Measurements from ENCODE around the gene NUDT7.

Gene NUDT7

DNA sequence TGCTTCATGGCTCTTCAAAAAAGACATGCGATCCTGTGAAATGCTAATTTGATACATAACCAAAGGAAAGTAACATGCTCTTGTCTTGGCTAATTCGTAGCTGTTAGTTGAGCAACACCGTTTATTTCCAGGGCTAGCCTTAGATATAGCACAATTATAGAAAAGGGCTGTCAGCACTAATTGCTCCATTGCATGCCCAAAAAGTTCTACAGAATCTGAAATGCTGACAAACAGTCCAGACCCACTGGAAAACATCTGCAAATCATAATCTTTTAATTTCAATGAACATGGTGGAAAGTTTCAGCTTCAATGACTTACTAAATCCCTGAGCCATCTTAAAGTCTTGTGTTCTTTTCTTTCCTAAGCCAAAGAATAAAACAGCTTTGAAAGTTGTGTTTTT lies 42.9 kb upstream of the NUDT7 start:
- no peak overlapping the region for H3K4ac ChIP-seq (ENCODE audit: low read depth in 1 of 2, low read length in 2 of 2)
- H2BK120ac ChIP-seq (ENCODE audit: low read depth, low read length): no peak overlapping the region
- H3K79me1 ChIP-seq (replicated peaks; ENCODE audit: low read length, poor library complexity, severe bottlenecking): no peaks in the 10 kb centered on the region
- H2AFZ ChIP-seq (ENCODE audit: low read depth, low read length): no peak overlapping the region
- H2BK12ac ChIP-seq (ENCODE audit: low read length in 2 of 2): no peak overlapping the region
- H3K9me3 ChIP-seq (ENCODE audit: control insufficient read depth, low read length): no peaks in the 10 kb centered on the region
- DNase-seq: no peak
- no peak overlapping the region for H3K18ac ChIP-seq (ENCODE audit: low read depth in 1 of 2, low read length in 2 of 2)
- H3K14ac ChIP-seq (ENCODE audit: low read length in 2 of 2): no peak overlapping the region
- H3K9ac ChIP-seq (ENCODE audit: low read length): no peak overlapping the region
- H3K23ac ChIP-seq (ENCODE audit: low read length in 2 of 2): no peak overlapping the region
- H2BK15ac ChIP-seq (ENCODE audit: low read depth, poor library complexity, severe bottlenecking): no peak overlapping the region
- H3K27me3 ChIP-seq (ENCODE audit: control insufficient read depth in 1 of 2, insufficient read depth in 1 of 2, low read length in 2 of 2): peaks cover 3 to 11% of the 10 kb centered on the region in 2 experiments
- no peak overlapping the region for H4K91ac ChIP-seq (ENCODE audit: low read length)
- WGBS: 94% methylated on average over 3 of the region's 3 CpGs
- H2BK5ac ChIP-seq (ENCODE audit: low read depth, low read length, poor library complexity, severe bottlenecking): no peak overlapping the region
- no peak overlapping the region for H3K4me3 ChIP-seq (ENCODE audit: insufficient read depth in 1 of 2, low read depth in 1 of 2, low read length in 2 of 2)
- H3K27ac ChIP-seq (ENCODE audit: low read length, poor library complexity, severe bottlenecking): no peak overlapping the region
- no peaks in the 10 kb centered on the region for H3K36me3 ChIP-seq (ENCODE audit: control insufficient read depth in 1 of 2, insufficient read depth in 2 of 2, low read depth in 1 of 2, low read length in 2 of 2)
- H4K8ac ChIP-seq (ENCODE audit: low read length): no peak overlapping the region
- no peaks in the 10 kb centered on the region for H3K4me1 ChIP-seq (ENCODE audit: control insufficient read depth, insufficient read depth, low read depth, low read length)
- H2AK5ac ChIP-seq (ENCODE audit: low read length, severe bottlenecking): no peak overlapping the region
- no peak overlapping the region for H3K4me2 ChIP-seq (ENCODE audit: low read length, poor library complexity, severe bottlenecking)

DNA sequence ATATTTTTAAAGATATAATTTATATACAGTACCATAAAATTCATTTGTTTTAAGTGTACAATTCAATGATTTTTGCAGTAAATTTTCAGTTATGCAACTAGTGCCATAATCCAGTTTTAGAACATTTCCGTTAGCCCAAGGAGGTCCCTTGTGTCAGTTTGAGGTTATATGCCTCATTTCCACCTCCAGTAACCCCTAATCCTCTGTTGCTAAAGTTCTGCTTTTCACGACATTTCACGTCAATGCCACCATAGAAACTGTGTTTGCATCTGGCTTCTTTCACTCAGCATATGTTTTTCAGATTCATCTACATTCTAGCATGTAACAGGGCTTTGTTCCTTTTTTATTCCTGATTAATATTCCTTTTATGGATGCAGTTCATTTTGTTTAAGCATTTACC lies 42.4 kb upstream of the NUDT7 start:
- H2BK12ac ChIP-seq (ENCODE audit: low read length in 2 of 2): no peak overlapping the region
- H3K27ac ChIP-seq (ENCODE audit: low read length, poor library complexity, severe bottlenecking): no peak overlapping the region
- no peak overlapping the region for H2BK5ac ChIP-seq (ENCODE audit: low read depth, low read length, poor library complexity, severe bottlenecking)
- WGBS: 80% methylated on average over 3 of the region's 3 CpGs
- H2BK120ac ChIP-seq (ENCODE audit: low read depth, low read length): no peak overlapping the region
- no peak overlapping the region for H3K4me3 ChIP-seq (ENCODE audit: insufficient read depth in 1 of 2, low read depth in 1 of 2, low read length in 2 of 2)
- H3K4ac ChIP-seq (ENCODE audit: low read depth in 1 of 2, low read length in 2 of 2): no peak overlapping the region
- no peaks in the 10 kb centered on the region for H3K79me1 ChIP-seq (replicated peaks; ENCODE audit: low read length, poor library complexity, severe bottlenecking)
- H3K4me2 ChIP-seq (ENCODE audit: low read length, poor library complexity, severe bottlenecking): no peak overlapping the region
- no peak overlapping the region for H4K8ac ChIP-seq (ENCODE audit: low read length)
- H3K23ac ChIP-seq (ENCODE audit: low read length in 2 of 2): no peak overlapping the region
- H3K36me3 ChIP-seq (ENCODE audit: control insufficient read depth in 1 of 2, insufficient read depth in 2 of 2, low read depth in 1 of 2, low read length in 2 of 2): no peaks in the 10 kb centered on the region
- no peaks in the 10 kb centered on the region for H3K4me1 ChIP-seq (ENCODE audit: control insufficient read depth, insufficient read depth, low read depth, low read length)
- no peak overlapping the region for H4K91ac ChIP-seq (ENCODE audit: low read length)
- no peak overlapping the region for H2BK15ac ChIP-seq (ENCODE audit: low read depth, poor library complexity, severe bottlenecking)
- H3K18ac ChIP-seq (ENCODE audit: low read depth in 1 of 2, low read length in 2 of 2): no peak overlapping the region
- no peak for DNase-seq
- no peak overlapping the region for H3K9ac ChIP-seq (ENCODE audit: low read length)
- H3K27me3 ChIP-seq (ENCODE audit: control insufficient read depth in 1 of 2, insufficient read depth in 1 of 2, low read length in 2 of 2): peaks cover 5 to 10% of the 10 kb centered on the region in 2 experiments
- no peaks in the 10 kb centered on the region for H3K9me3 ChIP-seq (ENCODE audit: control insufficient read depth, low read length)
- no peak overlapping the region for H2AK5ac ChIP-seq (ENCODE audit: low read length, severe bottlenecking)
- no peak overlapping the region for H2AFZ ChIP-seq (ENCODE audit: low read depth, low read length)
- no peak overlapping the region for H3K14ac ChIP-seq (ENCODE audit: low read length in 2 of 2)

DNA sequence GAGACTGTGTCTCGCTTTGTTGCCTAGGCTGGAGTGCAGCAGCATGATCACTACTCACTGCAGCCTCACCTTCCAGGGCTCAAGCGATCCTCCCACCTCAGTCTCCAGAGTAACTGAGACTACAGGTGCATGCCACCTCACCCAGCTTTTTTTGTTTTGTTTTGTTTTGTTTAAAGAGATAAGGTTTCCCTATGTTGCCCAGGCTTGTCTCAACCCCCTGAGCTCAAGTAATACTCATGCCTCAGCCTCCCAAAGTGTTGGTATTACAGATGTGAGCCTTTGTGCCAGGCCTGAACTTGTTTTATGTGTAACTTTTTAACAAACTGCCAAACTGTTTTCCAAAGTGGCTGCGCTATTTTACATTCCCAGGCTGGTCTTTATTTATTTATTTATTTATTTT lies 41.8 kb upstream of the NUDT7 start:
- Histone ChIP-seq H2BK12ac (ENCODE audit: low read length in 2 of 2) (no peak overlapping the region), H2BK120ac (ENCODE audit: low read depth, low read length) (no peak overlapping the region), H2AFZ (ENCODE audit: low read depth, low read length) (no peak overlapping the region), H3K27ac (ENCODE audit: low read length, poor library complexity, severe bottlenecking) (no peak overlapping the region), H2AK5ac (ENCODE audit: low read length, severe bottlenecking) (no peak overlapping the region), H3K14ac (ENCODE audit: low read length in 2 of 2) (no peak overlapping the region), H3K4me2 (ENCODE audit: low read length, poor library complexity, severe bottlenecking) (no peak overlapping the region), H2BK5ac (ENCODE audit: low read depth, low read length, poor library complexity, severe bottlenecking) (no peak overlapping the region), H4K8ac (ENCODE audit: low read length) (no peak overlapping the region), H3K27me3 (ENCODE audit: control insufficient read depth in 1 of 2, insufficient read depth in 1 of 2, low read length in 2 of 2) (peaks cover 7 to 11% of the 10 kb centered on the region in 2 experiments), H3K36me3 (ENCODE audit: control insufficient read depth in 1 of 2, insufficient read depth in 2 of 2, low read depth in 1 of 2, low read length in 2 of 2) (no peaks in the 10 kb centered on the region), H3K9me3 (ENCODE audit: control insufficient read depth, low read length) (no peaks in the 10 kb centered on the region), H3K4me1 (ENCODE audit: control insufficient read depth, insufficient read depth, low read depth, low read length) (no peaks in the 10 kb centered on the region), H4K91ac (ENCODE audit: low read length) (no peak overlapping the region), H3K9ac (ENCODE audit: low read length) (no peak overlapping the region), H3K23ac (ENCODE audit: low read length in 2 of 2) (no peak overlapping the region), H2BK15ac (ENCODE audit: low read depth, poor library complexity, severe bottlenecking) (no peak overlapping the region), H3K4me3 (ENCODE audit: insufficient read depth in 1 of 2, low read depth in 1 of 2, low read length in 2 of 2) (no peak overlapping the region), H3K79me1 (replicated peaks; ENCODE audit: low read length, poor library complexity, severe bottlenecking) (no peaks in the 10 kb centered on the region), H3K18ac (ENCODE audit: low read depth in 1 of 2, low read length in 2 of 2) (no peak overlapping the region), H3K4ac (ENCODE audit: low read depth in 1 of 2, low read length in 2 of 2) (no peak overlapping the region)
- WGBS: 100% methylated on average over 1 of the region's 3 CpGs
- DNase-seq: no peak

DNA sequence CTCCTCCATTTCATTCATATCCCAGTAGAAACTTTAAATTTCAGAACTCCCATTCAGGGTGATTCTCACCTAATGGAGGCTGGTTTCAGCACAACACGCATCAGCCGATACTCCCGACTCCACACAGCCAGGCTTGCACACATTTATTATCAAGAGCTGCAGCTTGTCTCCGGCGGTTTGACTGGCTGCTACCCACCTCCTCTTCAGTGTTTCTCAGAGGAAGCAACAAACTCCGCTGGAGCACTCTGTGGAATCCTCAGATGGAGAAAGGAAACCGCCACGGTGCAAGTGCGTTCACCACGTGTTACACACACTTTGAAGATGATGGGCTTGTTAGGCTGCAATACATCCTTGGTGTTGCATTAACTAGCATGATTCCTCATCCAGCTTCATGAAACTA lies 39.7 kb upstream of the NUDT7 start:
- no peak overlapping the region for H3K23ac ChIP-seq (ENCODE audit: low read length in 2 of 2)
- DNase-seq: no peak
- H2AFZ ChIP-seq (ENCODE audit: low read depth, low read length): no peak overlapping the region
- H3K4me3 ChIP-seq (ENCODE audit: insufficient read depth in 1 of 2, low read depth in 1 of 2, low read length in 2 of 2): no peak overlapping the region
- H3K18ac ChIP-seq (ENCODE audit: low read depth in 1 of 2, low read length in 2 of 2): no peak overlapping the region
- no peaks in the 10 kb centered on the region for H3K9me3 ChIP-seq (ENCODE audit: control insufficient read depth, low read length)
- H4K8ac ChIP-seq (ENCODE audit: low read length): no peak overlapping the region
- H2BK120ac ChIP-seq (ENCODE audit: low read depth, low read length): no peak overlapping the region
- H3K27ac ChIP-seq (ENCODE audit: low read length, poor library complexity, severe bottlenecking): no peak overlapping the region
- no peak overlapping the region for H4K91ac ChIP-seq (ENCODE audit: low read length)
- no peak overlapping the region for H2BK15ac ChIP-seq (ENCODE audit: low read depth, poor library complexity, severe bottlenecking)
- no peak overlapping the region for H2BK12ac ChIP-seq (ENCODE audit: low read length in 2 of 2)
- no peak overlapping the region for H3K9ac ChIP-seq (ENCODE audit: low read length)
- WGBS: 94% methylated on average over 10 of the region's 10 CpGs
- H3K4me1 ChIP-seq (ENCODE audit: control insufficient read depth, insufficient read depth, low read depth, low read length): no peaks in the 10 kb centered on the region
- H3K4ac ChIP-seq (ENCODE audit: low read depth in 1 of 2, low read length in 2 of 2): no peak overlapping the region
- no peak overlapping the region for H3K4me2 ChIP-seq (ENCODE audit: low read length, poor library complexity, severe bottlenecking)
- H3K14ac ChIP-seq (ENCODE audit: low read length in 2 of 2): no peak overlapping the region
- no peaks in the 10 kb centered on the region for H3K79me1 ChIP-seq (replicated peaks; ENCODE audit: low read length, poor library complexity, severe bottlenecking)
- peaks cover 0 to 15% of the 10 kb centered on the region in 2 experiments for H3K27me3 ChIP-seq (ENCODE audit: control insufficient read depth in 1 of 2, insufficient read depth in 1 of 2, low read length in 2 of 2)
- H2BK5ac ChIP-seq (ENCODE audit: low read depth, low read length, poor library complexity, severe bottlenecking): no peak overlapping the region
- H3K36me3 ChIP-seq (ENCODE audit: control insufficient read depth in 1 of 2, insufficient read depth in 2 of 2, low read depth in 1 of 2, low read length in 2 of 2): no peaks in the 10 kb centered on the region
- H2AK5ac ChIP-seq (ENCODE audit: low read length, severe bottlenecking): no peak overlapping the region
